ENCODE data around the gene SUMF1.

SUMF1 gene

DNA sequence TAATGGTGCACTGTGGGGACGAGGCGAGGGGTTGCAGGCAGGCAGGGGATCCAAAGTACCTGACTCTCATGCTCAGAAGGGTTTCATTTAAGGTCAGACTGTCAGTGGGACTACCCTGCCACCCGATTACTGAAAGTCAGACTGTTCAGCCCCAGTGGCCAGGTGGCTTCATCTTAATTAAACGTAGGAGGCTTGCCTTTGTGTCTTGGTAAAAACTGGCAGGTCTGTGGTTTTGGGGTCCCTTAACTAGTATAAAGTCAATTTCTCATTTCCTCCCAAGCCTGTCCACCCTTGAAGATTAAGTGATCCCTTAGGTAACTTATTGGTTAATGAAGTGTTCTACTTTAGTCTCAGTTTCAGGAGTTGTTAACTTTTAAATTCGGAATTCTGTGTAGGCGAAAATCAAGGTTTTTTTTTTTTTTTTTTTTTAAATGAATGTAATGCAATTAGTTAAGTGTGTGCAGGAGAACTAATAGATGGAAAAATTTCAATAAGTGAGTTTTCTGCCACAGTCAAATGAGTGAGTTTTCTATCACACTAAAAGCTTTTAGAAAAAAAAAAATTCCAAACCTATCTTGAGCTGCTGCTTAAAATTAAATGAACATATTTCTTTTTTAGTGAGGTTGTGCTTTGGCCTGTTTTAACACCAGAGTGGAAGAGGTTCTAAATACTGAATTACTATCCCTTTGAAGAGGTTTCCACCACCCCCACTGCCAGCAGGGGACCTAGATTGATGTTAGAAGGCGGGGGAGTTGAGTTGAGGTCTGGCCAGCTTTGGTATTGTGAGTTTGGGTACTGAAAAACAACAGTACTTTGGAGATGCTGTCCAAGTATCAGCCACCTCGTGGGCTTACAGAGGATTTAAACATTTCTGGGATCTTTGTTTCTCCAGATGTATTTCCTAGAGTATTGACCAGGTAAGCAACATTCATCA, 41.2 kb upstream of the SUMF1 start:
- Histone ChIP-seq H3K27me3 (ENCODE audit: control insufficient read depth in 3 of 3, insufficient read depth in 3 of 3, low read depth in 1 of 3, low read length in 3 of 3) (no peaks in the 10 kb centered on the region), H4K91ac (ENCODE audit: low read depth, low read length, poor library complexity) (no peak overlapping the region), H3K4me3 (ENCODE audit: low read length in 2 of 2) (no peak overlapping the region), H3K4me2 (ENCODE audit: insufficient read depth, low read length, poor library complexity, severe bottlenecking) (no peak overlapping the region), H2AFZ (ENCODE audit: low read length) (no peak overlapping the region), H3K9ac (ENCODE audit: low read depth, low read length, poor library complexity) (no peak overlapping the region), H3K36me3 (replicated peaks in 1 of 2; ENCODE audit: control insufficient read depth in 2 of 2, insufficient read depth in 2 of 2, low read length in 2 of 2) (no peaks in the 10 kb centered on the region), H2BK120ac (ENCODE audit: low read depth, low read length) (no peak overlapping the region), H2AK5ac (ENCODE audit: low read depth, low read length) (no peak overlapping the region), H3K4ac (ENCODE audit: low read length) (no peak overlapping the region), H3K27ac (replicated peaks; ENCODE audit: low read length) (no peak overlapping the region), H2BK5ac (ENCODE audit: low read length) (no peak overlapping the region), H2BK12ac (ENCODE audit: low read length) (no peak overlapping the region), H3K18ac (ENCODE audit: low read length) (no peak overlapping the region), H3K9me3 (replicated peaks in 1 of 2; ENCODE audit: control insufficient read depth in 2 of 2, insufficient read depth in 1 of 2, low read depth in 1 of 2, low read length in 2 of 2) (peaks cover 0 to 1% of the 10 kb centered on the region in 2 donors), H3K14ac (ENCODE audit: low read length) (no peak overlapping the region), H2BK15ac (ENCODE audit: low read length) (no peak overlapping the region), H3K79me1 (ENCODE audit: low read depth, low read length) (no peaks in the 10 kb centered on the region), H3K23ac (ENCODE audit: low read depth, low read length, poor library complexity) (no peak overlapping the region), H3K4me1 (ENCODE audit: control insufficient read depth in 2 of 2, insufficient read depth in 1 of 2, low read depth in 1 of 2, low read length in 2 of 2) (peaks cover 0 to 8% of the 10 kb centered on the region in 2 donors), H4K8ac (ENCODE audit: low read depth, low read length) (no peak overlapping the region)
- DNase-seq (ENCODE audit: low spot score): no peak
- no CpG with 5 or more reads among the region's 8 CpGs for WGBS, 2 donors (ENCODE audit: extremely low coverage in 2 of 2, insufficient read length in 2 of 2, insufficient replicate concordance in 1 of 2)

DNA sequence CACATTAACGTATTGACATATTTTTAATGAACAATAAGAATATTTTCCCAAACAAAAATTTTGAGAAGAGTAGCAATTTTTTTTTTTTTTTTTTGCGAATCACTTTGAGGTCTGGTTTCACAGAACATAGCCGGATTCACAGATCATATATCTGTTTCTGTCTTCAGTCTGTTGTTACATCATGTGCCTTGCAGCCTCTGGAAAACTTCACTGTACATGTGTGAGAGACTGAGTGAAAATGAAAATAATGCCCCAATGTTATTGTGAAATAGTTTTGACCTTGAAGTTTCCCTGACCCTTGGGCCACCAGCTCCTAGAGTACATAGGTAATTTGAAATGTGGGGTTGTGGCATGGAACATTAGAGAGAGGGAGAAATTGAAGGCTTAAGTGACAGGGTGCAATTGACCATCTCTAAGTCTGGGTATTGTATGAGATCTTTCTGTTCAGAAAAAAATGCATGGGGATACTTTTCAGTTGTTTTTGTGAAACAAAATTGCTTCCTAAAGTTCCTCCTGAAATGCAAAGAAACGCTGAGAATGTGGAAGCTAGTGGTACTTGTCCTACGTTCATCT, 40.0 kb upstream of the SUMF1 start:
- Histone ChIP-seq H4K8ac (ENCODE audit: low read depth, low read length) (no peak overlapping the region), H3K4ac (ENCODE audit: low read length) (no peak overlapping the region), H2BK15ac (ENCODE audit: low read length) (no peak overlapping the region), H2BK12ac (ENCODE audit: low read length) (no peak overlapping the region), H3K4me3 (ENCODE audit: low read length in 2 of 2) (no peak overlapping the region), H3K27me3 (ENCODE audit: control insufficient read depth in 3 of 3, insufficient read depth in 3 of 3, low read depth in 1 of 3, low read length in 3 of 3) (no peaks in the 10 kb centered on the region), H3K23ac (ENCODE audit: low read depth, low read length, poor library complexity) (no peak overlapping the region), H3K36me3 (replicated peaks in 1 of 2; ENCODE audit: control insufficient read depth in 2 of 2, insufficient read depth in 2 of 2, low read length in 2 of 2) (no peaks in the 10 kb centered on the region), H3K4me1 (ENCODE audit: control insufficient read depth in 2 of 2, insufficient read depth in 1 of 2, low read depth in 1 of 2, low read length in 2 of 2) (peaks cover 0 to 8% of the 10 kb centered on the region in 2 donors), H3K18ac (ENCODE audit: low read length) (no peak overlapping the region), H2BK5ac (ENCODE audit: low read length) (no peak overlapping the region), H3K27ac (replicated peaks; ENCODE audit: low read length) (no peak overlapping the region), H4K91ac (ENCODE audit: low read depth, low read length, poor library complexity) (no peak overlapping the region), H3K9me3 (replicated peaks in 1 of 2; ENCODE audit: control insufficient read depth in 2 of 2, insufficient read depth in 1 of 2, low read depth in 1 of 2, low read length in 2 of 2) (peaks cover 0 to 1% of the 10 kb centered on the region in 2 donors), H2AK5ac (ENCODE audit: low read depth, low read length) (no peak overlapping the region), H3K79me1 (ENCODE audit: low read depth, low read length) (no peaks in the 10 kb centered on the region), H2BK120ac (ENCODE audit: low read depth, low read length) (no peak overlapping the region), H3K9ac (ENCODE audit: low read depth, low read length, poor library complexity) (no peak overlapping the region), H3K14ac (ENCODE audit: low read length) (no peak overlapping the region), H2AFZ (ENCODE audit: low read length) (no peak overlapping the region), H3K4me2 (ENCODE audit: insufficient read depth, low read length, poor library complexity, severe bottlenecking) (no peak overlapping the region)
- DNase-seq (ENCODE audit: low spot score): no peak
- WGBS, 2 donors (ENCODE audit: extremely low coverage in 2 of 2, insufficient read length in 2 of 2, insufficient replicate concordance in 1 of 2): no CpG with 5 or more reads among the region's 5 CpGs

DNA sequence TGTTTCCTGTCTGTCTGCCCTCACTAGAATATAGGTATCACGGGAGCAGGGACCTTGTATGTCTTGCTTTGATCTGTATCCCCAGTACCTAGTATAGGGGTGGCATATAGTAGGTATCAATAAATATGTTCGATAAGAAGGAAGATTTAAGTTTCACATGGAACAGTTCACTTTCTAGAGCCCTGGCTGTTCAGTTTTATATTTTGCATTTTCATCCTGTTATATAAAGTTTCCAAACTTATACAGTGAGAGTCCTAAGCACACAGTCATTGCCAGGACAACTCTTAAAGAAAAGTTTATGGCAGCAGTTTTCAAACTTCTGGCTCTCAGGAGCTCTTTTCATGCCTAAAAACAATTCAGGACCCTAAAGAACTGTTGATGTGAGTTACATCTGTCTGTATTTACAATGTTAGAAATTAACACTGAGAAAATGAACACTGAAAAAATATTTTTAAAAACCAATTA, 39.5 kb upstream of the SUMF1 start:
- H2AFZ ChIP-seq (ENCODE audit: low read length): no peak overlapping the region
- no peak overlapping the region for H2BK5ac ChIP-seq (ENCODE audit: low read length)
- H3K79me1 ChIP-seq (ENCODE audit: low read depth, low read length): no peaks in the 10 kb centered on the region
- no peaks in the 10 kb centered on the region for H3K36me3 ChIP-seq (replicated peaks in 1 of 2; ENCODE audit: control insufficient read depth in 2 of 2, insufficient read depth in 2 of 2, low read length in 2 of 2)
- no peak overlapping the region for H2BK120ac ChIP-seq (ENCODE audit: low read depth, low read length)
- no peak overlapping the region for H3K23ac ChIP-seq (ENCODE audit: low read depth, low read length, poor library complexity)
- H4K91ac ChIP-seq (ENCODE audit: low read depth, low read length, poor library complexity): no peak overlapping the region
- no peak overlapping the region for H3K27ac ChIP-seq (replicated peaks; ENCODE audit: low read length)
- no peaks in the 10 kb centered on the region for H3K27me3 ChIP-seq (ENCODE audit: control insufficient read depth in 3 of 3, insufficient read depth in 3 of 3, low read depth in 1 of 3, low read length in 3 of 3)
- no peak overlapping the region for H3K4me3 ChIP-seq (ENCODE audit: low read length in 2 of 2)
- H2BK12ac ChIP-seq (ENCODE audit: low read length): no peak overlapping the region
- no peak overlapping the region for H2BK15ac ChIP-seq (ENCODE audit: low read length)
- H3K9me3 ChIP-seq (replicated peaks in 1 of 2; ENCODE audit: control insufficient read depth in 2 of 2, insufficient read depth in 1 of 2, low read depth in 1 of 2, low read length in 2 of 2): peaks cover 0 to 1% of the 10 kb centered on the region in 2 donors
- no peak overlapping the region for H3K4ac ChIP-seq (ENCODE audit: low read length)
- H3K9ac ChIP-seq (ENCODE audit: low read depth, low read length, poor library complexity): no peak overlapping the region
- peaks cover 0 to 8% of the 10 kb centered on the region in 2 donors for H3K4me1 ChIP-seq (ENCODE audit: control insufficient read depth in 2 of 2, insufficient read depth in 1 of 2, low read depth in 1 of 2, low read length in 2 of 2)
- WGBS, 2 donors (ENCODE audit: extremely low coverage in 2 of 2, insufficient read length in 2 of 2, insufficient replicate concordance in 1 of 2): no CpG with 5 or more reads among the region's 2 CpGs
- no peak overlapping the region for H4K8ac ChIP-seq (ENCODE audit: low read depth, low read length)
- no peak overlapping the region for H3K4me2 ChIP-seq (ENCODE audit: insufficient read depth, low read length, poor library complexity, severe bottlenecking)
- H2AK5ac ChIP-seq (ENCODE audit: low read depth, low read length): no peak overlapping the region
- no peak overlapping the region for H3K14ac ChIP-seq (ENCODE audit: low read length)
- DNase-seq (ENCODE audit: low spot score): no peak
- no peak overlapping the region for H3K18ac ChIP-seq (ENCODE audit: low read length)

All from neuronal stem cell (in vitro differentiated cells).